GM10266 (cell line): Measurements from ENCODE around the gene STK39.

Source experiments
- DNase-seq: peaks from one replicate; pipeline ENCODE4 v3.0.0; 2012; ENCODE audit errors: extremely low spot score
- CTCF ChIP-seq: IDR thresholded peaks from 2 replicates; pipeline ENCODE4 v1.5.1; 2012; ENCODE audit warnings: mild to moderate bottlenecking, low read depth; ENCODE audit not compliant: control insufficient read depth, insufficient read depth; ENCODE audit errors: missing control alignments

STK39 gene

GRCh38 chr2:168233726-168234406 is 13.5 kb downstream of the STK39 start:
- TF ChIP-seq CTCF: no peak
- no peak for DNase-seq

- no peak for TF ChIP-seq CTCF
- no peak for DNase-seq
Measured at GRCh38 chr2:168233166-168233565, 14.2 kb downstream of the STK39 start.

- DNase-seq: no peak
- TF ChIP-seq CTCF: no peak
Measured at GRCh38 chr2:168231609-168232241, 15.7 kb downstream of the STK39 start.

GRCh38 chr2:168230389-168230788 is 17.0 kb downstream of the STK39 start:
- no peak for DNase-seq
- no peak for TF ChIP-seq CTCF

- no peak for TF ChIP-seq CTCF
- no peak for DNase-seq
Measured at GRCh38 chr2:168224346-168224745, 23.0 kb downstream of the STK39 start.

- DNase-seq: no peak
- TF ChIP-seq CTCF: no peak
Measured at GRCh38 chr2:168222088-168222487, 25.3 kb downstream of the STK39 start.
